Sigmoid colon (tissue), 4 donors: ENCODE data around the gene CEP112.

Source experiments
- POLR2A ChIP-seq, 2 donors: fragments of 450-650 bp; IDR thresholded peaks; one replicate each; pipeline ENCODE4 v1.6.1; 2016; ENCODE audit warnings: antibody characterized with exemption in 2 of 2, mild to moderate bottlenecking in 2 of 2, moderate library complexity in 2 of 2
- POLR2AphosphoS5 ChIP-seq, 4 donors: sonication (generic); formaldehyde crosslinking; IDR thresholded peaks; one replicate each; pipeline ENCODE4 v1.6.1; 2017; ENCODE audit warnings: antibody characterized with exemption in 4 of 4

GRCh38 chr17:65745241-65745640 lies 446.7 kb downstream of the CEP112 start:
- no peak for TF ChIP-seq POLR2A (IDR thresholded peaks at IDR 0.05)
- TF ChIP-seq POLR2AphosphoS5 (IDR thresholded peaks at IDR 0.05) = no peak
